K562 (cell line): Measurements from ENCODE around the gene RANGAP1. TPM values are rescaled to one million over a fixed set of nuclear protein-coding genes. Genes with fewer than 3 reads are reported as not detected.

Source experiments
- CEBPB ChIP-seq: fragments of 450-650 bp; IDR thresholded peaks from 2 replicates; pipeline ENCODE4 v1.6.1; 2016; ENCODE audit warnings: missing genetic modification characterization, missing compliant biosample characterization
- CEBPG ChIP-seq, 3 experiments: fragments of 200-800 bp in 1 of 3; sonication (Bioruptor generic) in 1 of 3; sonication (generic) in 1 of 3; formaldehyde crosslinking in 1 of 3; IDR thresholded peaks in 2 of 3; conservative IDR thresholded peaks in 1 of 3; 2 replicates each; pipeline versions ENCODE4 v1.6.1 to v1.8.0; 2016 to 2022; ENCODE audit warnings: missing compliant biosample characterization in 2 of 3, missing genetic modification characterization in 2 of 3, mild to moderate bottlenecking in 1 of 3, missing genetic modification reagents in 1 of 3
- CREM ChIP-seq: IDR thresholded peaks from 2 replicates; pipeline ENCODE4 v1.6.1; 2014; ENCODE audit warnings: antibody characterized with exemption, low read depth
- E2F6 ChIP-seq, 2 experiments: IDR thresholded peaks; 2 replicates each; pipeline ENCODE4 v1.6.1; 2011; ENCODE audit warnings: borderline replicate concordance in 1 of 2, control low read depth in 1 of 2, low read depth in 1 of 2, low read length in 1 of 2, mild to moderate bottlenecking in 1 of 2, mixed read lengths in 1 of 2, moderate library complexity in 1 of 2; ENCODE audit not compliant: insufficient read depth in 1 of 2, insufficient read length in 1 of 2, poor library complexity in 1 of 2, severe bottlenecking in 1 of 2; ENCODE audit errors: extremely low read depth in 1 of 2
- ELF2 ChIP-seq: fragments of 250-450 bp; sonication (Bioruptor Pico); IDR thresholded peaks from 2 replicates; pipeline ENCODE4 v1.5.0; 2021; ENCODE audit warnings: mild to moderate bottlenecking
- HDGF ChIP-seq: fragments of 450-650 bp; IDR thresholded peaks from 2 replicates; pipeline ENCODE4 v1.6.1; 2016
- L3MBTL2 ChIP-seq: fragments of 450-650 bp; IDR thresholded peaks from 2 replicates; pipeline ENCODE4 v1.6.1; 2016; ENCODE audit warnings: mild to moderate bottlenecking, moderate library complexity
- MAZ ChIP-seq, 2 experiments: fragments of 450-650 bp in 1 of 2; sonication (generic) in 1 of 2; formaldehyde crosslinking; IDR thresholded peaks in 1 of 2; conservative IDR thresholded peaks in 1 of 2; 2 replicates each; pipeline versions ENCODE4 v1.4.0 to v1.5.0; 2020; ENCODE audit warnings: mild to moderate bottlenecking in 1 of 2, missing genetic modification reagents in 1 of 2
- MGA ChIP-seq: fragments of 450-650 bp; IDR thresholded peaks from 2 replicates; pipeline ENCODE4 v1.6.1; 2016; ENCODE audit warnings: mild to moderate bottlenecking, moderate library complexity
- PKNOX1 ChIP-seq: fragments of 450-650 bp; IDR thresholded peaks from 2 replicates; pipeline ENCODE4 v1.6.1; 2016
- ZNF133 ChIP-seq: fragments of 250-450 bp; sonication (Bioruptor Pico); IDR thresholded peaks from 2 replicates; pipeline ENCODE4 v1.4.0; 2020; ENCODE audit warnings: mild to moderate bottlenecking
- ZNF311 ChIP-seq: fragments of 250-450 bp; sonication (Bioruptor Pico); IDR thresholded peaks from 2 replicates; pipeline ENCODE4 v1.4.0; 2020; ENCODE audit warnings: mild to moderate bottlenecking, moderate library complexity
- polyA plus RNA-seq, 8 experiments: library from polyadenylated mRNA; depleted of rRNA in 4 of 8; stranded (reverse) in 5 of 8; unstranded in 3 of 8; fragments of >200 nt; fragmentation: Nextera tagmentation in 2 of 8; fragmentation: Illumina TruSeq in 1 of 8; extraction: Ambion mirVana in 2 of 8; extraction: Trizol in 1 of 8; gene quantifications; 2 replicates each; pipeline versions ENCODE4 v1.2.1 to v1.2.3, GENCODE V29; 2011 to 2014; ENCODE audit warnings: inconsistent platforms in 1 of 8, missing spikeins in 1 of 8
- total RNA-seq, 7 experiments: library from RNA; depleted of rRNA in 6 of 7; stranded (reverse); fragments of >200 nt in 6 of 7; fragmentation: Illumina TruSeq in 2 of 7; extraction: Trizol in 2 of 7; gene quantifications; 2 replicates each; pipeline versions ENCODE4 v1.2.1 to v1.2.3, GENCODE V29; 2011 to 2021; ENCODE audit warnings: low replicate concordance in 1 of 7

The RANGAP1 gene
- total and polyA plus RNA-seq, 9 of the 15 experiments (the other 6 are each of a cell fraction or from before 2014, with no cell fraction given), result 2.1 to 104 (median 50.6) TPM

- TF ChIP-seq E2F6 (IDR thresholded peaks at IDR 0.05; ENCODE audit: borderline replicate concordance in 1 of 2, extremely low read depth in 1 of 2, insufficient read depth in 1 of 2, insufficient read length in 1 of 2, low read depth in 1 of 2, low read length in 1 of 2, poor library complexity in 1 of 2, severe bottlenecking in 1 of 2) (peak in 1 of 2 experiments; percentile 23), PKNOX1 (peak; percentile 67), ZNF311 (CRISPR knock-in tag) (no peak), CREM (no peak), MGA (0 out of 2 replicates have a peak, but pooled peaks have one; percentile 43), L3MBTL2 (0 out of 2 replicates have a peak, but pooled peaks have one; percentile 27), ELF2 (CRISPR knock-in tag) (no peak), CEBPG (CRISPR knock-in tag; IDR thresholded peaks at IDR 0.05) (0 out of 2 replicates have a peak, but pooled peaks have one; percentile 12), CEBPG (tag; conservative IDR thresholded peaks at IDR 0.05 in 1 of 2, IDR thresholded peaks at IDR 0.05 in 1 of 2) (no peak), MAZ (CRISPR knock-in tag; conservative IDR thresholded peaks at IDR 0.05 in 1 of 2, IDR thresholded peaks at IDR 0.05 in 1 of 2) (no peak), CEBPB (tag) (peak; percentile 85), ZNF133 (CRISPR knock-in tag) (no peak), HDGF (no peak)
Measured at GRCh38 chr22:41308544-41308947, 22.6 kb upstream of the RANGAP1 start (continued).
